A549 (cell line): ENCODE results near the gene FBLN1. TPM values are rescaled to one million over a fixed set of nuclear protein-coding genes. Genes with fewer than 3 reads are reported as not detected.

Experiments
- ATAC-seq, 2 experiments: fragments of 200-7000 bp in 1 of 2; fragments of >200 bp in 1 of 2; cut with Nextera tagmentation in 1 of 2; cut with Tn5 transposase in 1 of 2; 3 replicates each; pipeline versions ENCODE4 v1.8.0 to v1.9.1; 2018 to 2020; ENCODE audit warnings: mild to moderate bottlenecking in 1 of 2, moderate library complexity in 1 of 2
- CTCF ChIA-PET: fragments of 300-600 bp; sonication (Branson Sonifier 250); formaldehyde crosslinking; extraction: SDS; loops from one replicate; lab custom pipeline; 2021; ENCODE audit warnings: antibody characterized with exemption, inconsistent platforms; lab: Yijun Ruan, JAX
- POLR2A ChIA-PET: fragments of 350-600 bp; formaldehyde crosslinking; extraction: SDS; loops from one replicate; lab custom pipeline; 2021; ENCODE audit warnings: antibody characterized with exemption, inconsistent platforms; lab: Yijun Ruan, JAX
- DNase-seq, 2 experiments: peaks; one replicate each; pipeline versions ENCODE4 v3.0.0 to v3.0.0-alpha.2; 2011 to 2016; ENCODE audit warnings: low read depth in 1 of 2, low spot score in 1 of 2
- FAIRE-seq: peaks from 2 replicates; lab custom pipeline; 2011; peaks lifted over from hg19 to GRCh38; lab: Jason Lieb, UNC
- H3K27ac ChIP-seq, 2 experiments: fragments of >200 bp; sonication (Bioruptor Twin); formaldehyde crosslinking; 3 replicates each; pipeline ENCODE4 v1.5.1; 2016 to 2017
- H3K4me1 ChIP-seq: fragments of >200 bp; sonication (Bioruptor Twin); formaldehyde crosslinking; 3 replicates; pipeline ENCODE4 v1.6.1; 2016
- H3K4me2 ChIP-seq: fragments of >200 bp; sonication (Bioruptor Twin); formaldehyde crosslinking; 3 replicates; pipeline ENCODE4 v1.6.1; 2016
- H3K4me3 ChIP-seq: fragments of >200 bp; sonication (Bioruptor Twin); formaldehyde crosslinking; 3 replicates; pipeline ENCODE4 v1.5.1; 2016
- H3K9me3 ChIP-seq: fragments of >200 bp; sonication (Bioruptor Twin); formaldehyde crosslinking; 3 replicates; pipeline ENCODE4 v1.6.1; 2016
- CBX8 ChIP-seq: fragments of 200-600 bp; sonication (generic); IDR thresholded peaks from 2 replicates; pipeline ENCODE4 v1.6.1; 2016
- CEBPB ChIP-seq, 2 experiments: fragments of >200 bp in 1 of 2; sonication (Bioruptor Twin) in 1 of 2; formaldehyde crosslinking in 1 of 2; IDR thresholded peaks; 2 replicates each; pipeline ENCODE4 v1.6.1; 2012 to 2016
- CHD4 ChIP-seq: fragments of 200-600 bp; sonication (generic); IDR thresholded peaks from 2 replicates; pipeline ENCODE4 v1.6.1; 2016; ENCODE audit warnings: antibody characterized with exemption, mild to moderate bottlenecking, borderline replicate concordance
- EHF ChIP-seq: fragments of 250-450 bp; sonication (Bioruptor Pico); IDR thresholded peaks from 2 replicates; pipeline ENCODE4 v1.5.0; 2020; ENCODE audit warnings: mild to moderate bottlenecking
- EP300 ChIP-seq, 2 experiments: fragments of >200 bp; sonication (Bioruptor Twin); formaldehyde crosslinking; IDR thresholded peaks; 2 replicates in 1 of 2; 3 replicates in 1 of 2; pipeline ENCODE4 v1.6.1; 2016 to 2017
- ESRRA ChIP-seq: fragments of 150-350 bp; IDR thresholded peaks from 2 replicates; pipeline ENCODE4 v1.6.1; 2014; ENCODE audit warnings: mild to moderate bottlenecking, low read length, borderline replicate concordance
- FOSL2 ChIP-seq, 2 experiments: fragments of 450-650 bp in 1 of 2; fragments of >200 bp in 1 of 2; sonication (Bioruptor Twin) in 1 of 2; formaldehyde crosslinking; IDR thresholded peaks; 2 replicates each; pipeline versions ENCODE4 v1.5.0 to v1.6.1; 2016 to 2020; ENCODE audit warnings: mild to moderate bottlenecking in 1 of 2, moderate library complexity in 1 of 2
- GATA3 ChIP-seq: IDR thresholded peaks from 2 replicates; pipeline ENCODE4 v1.6.1; 2012; ENCODE audit warnings: borderline replicate concordance
- HEYL ChIP-seq: fragments of 250-450 bp; sonication (Bioruptor Pico); IDR thresholded peaks from 2 replicates; pipeline ENCODE4 v1.8.0; 2021; ENCODE audit warnings: mild to moderate bottlenecking, moderate library complexity
- HOXB5 ChIP-seq: fragments of 250-450 bp; sonication (Bioruptor Pico); IDR thresholded peaks from 2 replicates; pipeline ENCODE4 v1.5.0; 2020; ENCODE audit warnings: mild to moderate bottlenecking, moderate library complexity
- JUN ChIP-seq, 2 experiments: fragments of >200 bp; sonication (Bioruptor Twin); formaldehyde crosslinking; IDR thresholded peaks; 2 replicates in 1 of 2; 3 replicates in 1 of 2; pipeline ENCODE4 v1.6.1; 2016 to 2017
- JUNB ChIP-seq: fragments of >200 bp; sonication (Bioruptor Twin); formaldehyde crosslinking; IDR thresholded peaks from 2 replicates; pipeline ENCODE4 v1.6.1; 2016
- KDM5A ChIP-seq: fragments of 200-600 bp; sonication (generic); IDR thresholded peaks from 2 replicates; pipeline ENCODE4 v1.6.1; 2016; ENCODE audit warnings: antibody characterized with exemption, mild to moderate bottlenecking
- MAFK ChIP-seq: fragments of 450-650 bp; IDR thresholded peaks from 2 replicates; pipeline ENCODE4 v1.6.1; 2014; ENCODE audit not compliant: partially characterized antibody
- MAZ ChIP-seq: fragments of 150-350 bp; IDR thresholded peaks from 2 replicates; pipeline ENCODE4 v1.6.1; 2014; ENCODE audit warnings: antibody characterized with exemption, low read depth, low read length, borderline replicate concordance
- MYC ChIP-seq: IDR thresholded peaks from 2 replicates; pipeline ENCODE4 v1.6.1; 2012; ENCODE audit warnings: mild to moderate bottlenecking, inconsistent platforms, low read length, improper control_type of control experiment, borderline replicate concordance
- NR3C1 ChIP-seq: fragments of >200 bp; sonication (Bioruptor Twin); formaldehyde crosslinking; IDR thresholded peaks from 3 replicates; pipeline ENCODE4 v1.6.1; 2017
- PHF8 ChIP-seq: fragments of 200-600 bp; sonication (generic); IDR thresholded peaks from 2 replicates; pipeline ENCODE4 v1.6.1; 2016; ENCODE audit warnings: low read depth, mild to moderate bottlenecking, antibody characterized with exemption, moderate library complexity, borderline replicate concordance
- POLR2AphosphoS2 ChIP-seq: conservative IDR thresholded peaks from 2 replicates; pipeline ENCODE4 v1.6.1; 2012; ENCODE audit warnings: low read length, improper control_type of control experiment, inconsistent platforms
- RAD21 ChIP-seq, 2 experiments: fragments of >200 bp in 1 of 2; sonication (Bioruptor Twin) in 1 of 2; formaldehyde crosslinking in 1 of 2; IDR thresholded peaks in 1 of 2; conservative IDR thresholded peaks in 1 of 2; 2 replicates in 1 of 2; 3 replicates in 1 of 2; pipeline ENCODE4 v1.6.1; 2012 to 2018; ENCODE audit warnings: inconsistent platforms in 1 of 2
- RARB ChIP-seq: fragments of 250-450 bp; sonication (Bioruptor Pico); IDR thresholded peaks from 2 replicates; pipeline ENCODE4 v1.8.0; 2021; ENCODE audit warnings: mild to moderate bottlenecking, moderate library complexity
- TFCP2L1 ChIP-seq: fragments of 250-450 bp; sonication (Bioruptor Pico); IDR thresholded peaks from 2 replicates; pipeline ENCODE4 v1.5.0; 2021; ENCODE audit warnings: mild to moderate bottlenecking
- ZFP36 ChIP-seq: fragments of 450-650 bp; IDR thresholded peaks from 2 replicates; pipeline ENCODE4 v1.6.1; 2014; ENCODE audit warnings: borderline replicate concordance; ENCODE audit not compliant: partially characterized antibody
- WGBS: methylation state at CpG from one replicate; pipeline ENCODE4 v1.1.6; 2017; ENCODE audit errors: missing lambda C conversion rate; 5-methylcytosine and 5-hydroxymethylcytosine counted together
- polyA plus RNA-seq, 4 experiments: library from polyadenylated mRNA; depleted of rRNA in 3 of 4; stranded (reverse); fragments of >200 nt; fragmentation: RNase III in 1 of 4; extraction: RNeasy Plus Mini Kit Qiagen cat#74134 plus additional on column Dnase treatment in 1 of 4; gene quantifications; 2 replicates in 3 of 4; 3 replicates in 1 of 4; pipeline ENCODE4 v1.2.3, GENCODE V29; 2011 to 2017
- TF ChIP-seq, protein P1 (sequence below): IDR thresholded peaks from 2 replicates; pipeline ENCODE4 v1.6.1; 2012
- TF ChIP-seq, protein P2 (sequence below): fragments of >200 bp; sonication (Bioruptor Twin); formaldehyde crosslinking; IDR thresholded peaks from 2 replicates; pipeline ENCODE4 v1.6.1; 2016
- TF ChIP-seq, protein P3 (sequence below): fragments of 250-450 bp; sonication (Bioruptor Pico); IDR thresholded peaks from 2 replicates; pipeline ENCODE4 v1.5.0; 2021; ENCODE audit warnings: mild to moderate bottlenecking, moderate library complexity, borderline replicate concordance
- TF ChIP-seq, protein P4 (sequence below): fragments of 250-450 bp; sonication (Bioruptor Pico); IDR thresholded peaks from 2 replicates; pipeline ENCODE4 v1.5.0; 2020; ENCODE audit warnings: low read depth, mild to moderate bottlenecking, moderate library complexity
- TF ChIP-seq, protein P5 (sequence below): fragments of 200-600 bp; sonication (generic); IDR thresholded peaks from 2 replicates; pipeline ENCODE4 v1.6.1; 2016; ENCODE audit warnings: antibody characterized with exemption, mild to moderate bottlenecking, moderate library complexity

FBLN1 gene
- polyA plus RNA-seq, 2 of the 4 experiments (the other 2 are of a cell fraction): 18.2 to 32.7 TPM

DNA sequence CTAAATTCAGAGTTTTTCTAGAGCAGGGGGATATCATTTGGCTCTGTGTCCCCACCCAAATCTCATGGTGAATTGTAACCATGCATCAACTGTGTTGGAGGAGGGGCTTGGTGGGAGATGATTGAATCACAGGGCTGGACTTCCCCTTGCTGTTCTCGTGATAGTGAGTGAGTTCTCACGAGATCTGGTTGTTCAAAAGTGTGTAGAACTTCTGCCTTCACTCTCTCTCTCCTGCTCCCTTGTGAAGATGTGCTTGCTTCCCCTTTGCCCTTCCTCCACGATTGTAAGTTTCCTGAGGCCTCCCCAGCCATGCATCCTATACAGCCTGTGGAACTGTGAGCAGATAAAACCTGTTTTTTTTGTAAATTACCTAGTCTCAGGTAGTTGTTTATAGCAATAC is 22.0 kb upstream of the FBLN1 start:
- ATAC-seq (no peak), DNase-seq (no peak), FAIRE-seq (no peak)
- Histone ChIP-seq H3K27ac (no peak overlapping the region), H3K9me3 (no peaks in the 10 kb centered on the region), H3K4me1 (peaks cover 19% of the 10 kb centered on the region), H3K4me2 (no peak overlapping the region), H3K4me3 (no peak overlapping the region)
- no peak for TF ChIP-seq JUNB
- TF ChIP-seq, protein P1, sequence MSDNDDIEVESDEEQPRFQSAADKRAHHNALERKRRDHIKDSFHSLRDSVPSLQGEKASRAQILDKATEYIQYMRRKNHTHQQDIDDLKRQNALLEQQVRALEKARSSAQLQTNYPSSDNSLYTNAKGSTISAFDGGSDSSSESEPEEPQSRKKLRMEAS: no peak
- no peak for TF ChIP-seq JUN (IDR thresholded peaks at IDR 0.05)
- TF ChIP-seq, protein P2, sequence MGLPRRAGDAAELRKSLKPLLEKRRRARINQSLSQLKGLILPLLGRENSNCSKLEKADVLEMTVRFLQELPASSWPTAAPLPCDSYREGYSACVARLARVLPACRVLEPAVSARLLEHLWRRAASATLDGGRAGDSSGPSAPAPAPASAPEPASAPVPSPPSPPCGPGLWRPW: no peak
- no peak for TF ChIP-seq CBX8
- no peak for TF ChIP-seq ZFP36
- TF ChIP-seq GATA3: no peak
- TF ChIP-seq, protein P3, sequence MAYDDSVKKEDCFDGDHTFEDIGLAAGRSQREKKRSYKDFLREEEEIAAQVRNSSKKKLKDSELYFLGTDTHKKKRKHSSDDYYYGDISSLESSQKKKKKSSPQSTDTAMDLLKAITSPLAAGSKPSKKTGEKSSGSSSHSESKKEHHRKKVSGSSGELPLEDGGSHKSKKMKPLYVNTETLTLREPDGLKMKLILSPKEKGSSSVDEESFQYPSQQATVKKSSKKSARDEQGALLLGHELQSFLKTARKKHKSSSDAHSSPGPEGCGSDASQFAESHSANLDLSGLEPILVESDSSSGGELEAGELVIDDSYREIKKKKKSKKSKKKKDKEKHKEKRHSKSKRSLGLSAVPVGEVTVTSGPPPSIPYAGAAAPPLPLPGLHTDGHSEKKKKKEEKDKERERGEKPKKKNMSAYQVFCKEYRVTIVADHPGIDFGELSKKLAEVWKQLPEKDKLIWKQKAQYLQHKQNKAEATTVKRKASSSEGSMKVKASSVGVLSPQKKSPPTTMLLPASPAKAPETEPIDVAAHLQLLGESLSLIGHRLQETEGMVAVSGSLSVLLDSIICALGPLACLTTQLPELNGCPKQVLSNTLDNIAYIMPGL (CRISPR knock-in tag): no peak
- no peak for TF ChIP-seq TFCP2L1 (CRISPR knock-in tag)
- TF ChIP-seq, protein P4, sequence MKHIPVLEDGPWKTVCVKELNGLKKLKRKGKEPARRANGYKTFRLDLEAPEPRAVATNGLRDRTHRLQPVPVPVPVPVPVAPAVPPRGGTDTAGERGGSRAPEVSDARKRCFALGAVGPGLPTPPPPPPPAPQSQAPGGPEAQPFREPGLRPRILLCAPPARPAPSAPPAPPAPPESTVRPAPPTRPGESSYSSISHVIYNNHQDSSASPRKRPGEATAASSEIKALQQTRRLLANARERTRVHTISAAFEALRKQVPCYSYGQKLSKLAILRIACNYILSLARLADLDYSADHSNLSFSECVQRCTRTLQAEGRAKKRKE (CRISPR knock-in tag): no peak
- TF ChIP-seq EP300 (IDR thresholded peaks at IDR 0.05): no peak
- TF ChIP-seq POLR2AphosphoS2: no peak
- TF ChIP-seq CEBPB (IDR thresholded peaks at IDR 0.05): no peak
- TF ChIP-seq EHF (CRISPR knock-in tag): no peak
- TF ChIP-seq FOSL2 (IDR thresholded peaks at IDR 0.05): no peak
- no peak for TF ChIP-seq FOSL2 (CRISPR knock-in tag; IDR thresholded peaks at IDR 0.05)
- no peak for TF ChIP-seq RAD21 (conservative IDR thresholded peaks at IDR 0.05 in 1 of 2, IDR thresholded peaks at IDR 0.05 in 1 of 2)
- TF ChIP-seq HEYL (CRISPR knock-in tag): no peak
- no peak for TF ChIP-seq KDM5A
- TF ChIP-seq MAFK: no peak
- TF ChIP-seq, protein P5, sequence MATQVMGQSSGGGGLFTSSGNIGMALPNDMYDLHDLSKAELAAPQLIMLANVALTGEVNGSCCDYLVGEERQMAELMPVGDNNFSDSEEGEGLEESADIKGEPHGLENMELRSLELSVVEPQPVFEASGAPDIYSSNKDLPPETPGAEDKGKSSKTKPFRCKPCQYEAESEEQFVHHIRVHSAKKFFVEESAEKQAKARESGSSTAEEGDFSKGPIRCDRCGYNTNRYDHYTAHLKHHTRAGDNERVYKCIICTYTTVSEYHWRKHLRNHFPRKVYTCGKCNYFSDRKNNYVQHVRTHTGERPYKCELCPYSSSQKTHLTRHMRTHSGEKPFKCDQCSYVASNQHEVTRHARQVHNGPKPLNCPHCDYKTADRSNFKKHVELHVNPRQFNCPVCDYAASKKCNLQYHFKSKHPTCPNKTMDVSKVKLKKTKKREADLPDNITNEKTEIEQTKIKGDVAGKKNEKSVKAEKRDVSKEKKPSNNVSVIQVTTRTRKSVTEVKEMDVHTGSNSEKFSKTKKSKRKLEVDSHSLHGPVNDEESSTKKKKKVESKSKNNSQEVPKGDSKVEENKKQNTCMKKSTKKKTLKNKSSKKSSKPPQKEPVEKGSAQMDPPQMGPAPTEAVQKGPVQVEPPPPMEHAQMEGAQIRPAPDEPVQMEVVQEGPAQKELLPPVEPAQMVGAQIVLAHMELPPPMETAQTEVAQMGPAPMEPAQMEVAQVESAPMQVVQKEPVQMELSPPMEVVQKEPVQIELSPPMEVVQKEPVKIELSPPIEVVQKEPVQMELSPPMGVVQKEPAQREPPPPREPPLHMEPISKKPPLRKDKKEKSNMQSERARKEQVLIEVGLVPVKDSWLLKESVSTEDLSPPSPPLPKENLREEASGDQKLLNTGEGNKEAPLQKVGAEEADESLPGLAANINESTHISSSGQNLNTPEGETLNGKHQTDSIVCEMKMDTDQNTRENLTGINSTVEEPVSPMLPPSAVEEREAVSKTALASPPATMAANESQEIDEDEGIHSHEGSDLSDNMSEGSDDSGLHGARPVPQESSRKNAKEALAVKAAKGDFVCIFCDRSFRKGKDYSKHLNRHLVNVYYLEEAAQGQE: no peak
- WGBS: 57% methylated on average over 3 of the region's 3 CpGs
- ChIA-PET POLR2A (no interaction called here), CTCF (no interaction called here)

DNA sequence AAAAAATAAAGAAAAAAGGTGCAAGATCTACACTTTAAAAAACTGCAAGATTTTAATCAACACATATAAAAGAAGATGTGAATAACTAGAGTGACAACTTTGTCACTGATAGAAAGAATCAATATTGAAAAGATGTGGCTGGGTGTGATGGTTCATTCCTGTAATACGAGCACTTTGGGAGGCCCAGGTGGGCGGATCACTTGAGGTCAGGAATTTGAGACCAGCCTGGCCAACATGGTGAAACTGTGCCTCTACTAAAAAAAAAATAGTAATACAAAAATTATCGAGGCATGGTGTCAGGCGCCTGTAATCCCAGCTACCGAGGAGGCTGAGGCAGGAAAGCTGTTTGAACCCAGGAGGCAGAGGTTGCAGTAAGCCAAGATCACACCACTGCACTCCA is 21.0 kb upstream of the FBLN1 start:
- no peak overlapping the region for H3K27ac ChIP-seq
- WGBS: 63% methylated on average over 5 of the region's 5 CpGs
- FAIRE-seq: no peak
- TF ChIP-seq, protein P1: no peak
- TF ChIP-seq RARB (CRISPR knock-in tag): no peak
- TF ChIP-seq NR3C1: no peak
- no peak for TF ChIP-seq MYC
- no peak for TF ChIP-seq HEYL (CRISPR knock-in tag)
- TF ChIP-seq HOXB5 (CRISPR knock-in tag): no peak
- no peak for TF ChIP-seq EP300 (IDR thresholded peaks at IDR 0.05)
- TF ChIP-seq, protein P2: no peak
- no peak for TF ChIP-seq MAZ
- no peak for TF ChIP-seq ESRRA
- TF ChIP-seq CBX8: no peak
- TF ChIP-seq KDM5A: no peak
- TF ChIP-seq, protein P4 (CRISPR knock-in tag): no peak
- no peak for TF ChIP-seq CHD4
- no peak for TF ChIP-seq PHF8

More for the DNA sequence above, 21.0 kb upstream of the FBLN1 start:
- Histone ChIP-seq H3K4me1 (peaks cover 19% of the 10 kb centered on the region), H3K9me3 (no peaks in the 10 kb centered on the region), H3K4me2 (no peak overlapping the region), H3K4me3 (no peak overlapping the region)
- ChIA-PET POLR2A (no interaction called here), CTCF (no interaction called here)
- DNase-seq: no peak
- ATAC-seq: no peak
